Prostate gland (tissue), 2 donors: Measurements from ENCODE around the gene ATP5F1D. TPM values are rescaled to one million over a fixed set of nuclear protein-coding genes. Genes with fewer than 3 reads are reported as not detected.

Experiments used
- DNase-seq: peaks from one replicate; pipeline ENCODE4 v3.0.0-alpha.2; 2019; ENCODE audit warnings: low spot score
- H3K27ac ChIP-seq, 2 donors: fragments of 200-600 bp; sonication (generic); 2 replicates each; pipeline ENCODE4 v1.5.1; 2017 to 2019
- H3K27me3 ChIP-seq: fragments of 200-600 bp; sonication (generic); replicated peaks from 2 replicates; pipeline ENCODE4 v1.5.1; 2019; ENCODE audit not compliant: insufficient read depth
- H3K36me3 ChIP-seq, 2 donors: fragments of 200-600 bp; sonication (generic); 1 replicate in 1 of 2; 2 replicates in 1 of 2; pipeline versions ENCODE4 v1.5.1 to v1.8.1; 2017 to 2019
- H3K4me1 ChIP-seq: fragments of 200-600 bp; sonication (generic); replicated peaks from 2 replicates; pipeline ENCODE4 v1.5.1; 2019
- H3K4me3 ChIP-seq, 2 donors: fragments of 200-600 bp; sonication (generic); 2 replicates each; pipeline ENCODE4 v1.5.1; 2017 to 2019
- H3K9me3 ChIP-seq: fragments of 200-600 bp; sonication (generic); 2 replicates; pipeline ENCODE4 v1.5.1; 2017
- POLR2A ChIP-seq: fragments of 450-650 bp; IDR thresholded peaks from one replicate; pipeline ENCODE4 v1.6.1; 2016; ENCODE audit warnings: antibody characterized with exemption, mild to moderate bottlenecking
- POLR2AphosphoS5 ChIP-seq: sonication (generic); formaldehyde crosslinking; IDR thresholded peaks from one replicate; pipeline ENCODE4 v1.6.1; 2017; ENCODE audit warnings: antibody characterized with exemption
- WGBS: methylation state at CpG from one replicate; pipeline ENCODE4 v1.1.5; 2018; 5-methylcytosine and 5-hydroxymethylcytosine counted together
- intact Hi-C: fragments of 100-400 bp; cut with DNase I; formaldehyde crosslinking; loops from one replicate; pipeline ENCODE4 v1.14.2; 2022
- total RNA-seq, 2 donors: library from RNA; depleted of rRNA; stranded (reverse); fragments of >200 nt; gene quantifications; one replicate each; pipeline ENCODE4 v1.1.0, GENCODE V29; 2016
- TF ChIP-seq, protein P1 (sequence below), 4 experiments: fragments of 200-600 bp in 2 of 4; fragments of 450-650 bp in 2 of 4; sonication (generic) in 2 of 4; IDR thresholded peaks; 1 replicate in 3 of 4; 2 replicates in 1 of 4; pipeline ENCODE4 v1.5.1; 2016 to 2019; ENCODE audit warnings: antibody characterized with exemption in 4 of 4, mild to moderate bottlenecking in 2 of 4, moderate library complexity in 2 of 4

The ATP5F1D gene
- total RNA-seq, 2 donors from 2014 or later, result 109 to 151 TPM

- no peak for TF ChIP-seq POLR2AphosphoS5
- TF ChIP-seq, protein P1, sequence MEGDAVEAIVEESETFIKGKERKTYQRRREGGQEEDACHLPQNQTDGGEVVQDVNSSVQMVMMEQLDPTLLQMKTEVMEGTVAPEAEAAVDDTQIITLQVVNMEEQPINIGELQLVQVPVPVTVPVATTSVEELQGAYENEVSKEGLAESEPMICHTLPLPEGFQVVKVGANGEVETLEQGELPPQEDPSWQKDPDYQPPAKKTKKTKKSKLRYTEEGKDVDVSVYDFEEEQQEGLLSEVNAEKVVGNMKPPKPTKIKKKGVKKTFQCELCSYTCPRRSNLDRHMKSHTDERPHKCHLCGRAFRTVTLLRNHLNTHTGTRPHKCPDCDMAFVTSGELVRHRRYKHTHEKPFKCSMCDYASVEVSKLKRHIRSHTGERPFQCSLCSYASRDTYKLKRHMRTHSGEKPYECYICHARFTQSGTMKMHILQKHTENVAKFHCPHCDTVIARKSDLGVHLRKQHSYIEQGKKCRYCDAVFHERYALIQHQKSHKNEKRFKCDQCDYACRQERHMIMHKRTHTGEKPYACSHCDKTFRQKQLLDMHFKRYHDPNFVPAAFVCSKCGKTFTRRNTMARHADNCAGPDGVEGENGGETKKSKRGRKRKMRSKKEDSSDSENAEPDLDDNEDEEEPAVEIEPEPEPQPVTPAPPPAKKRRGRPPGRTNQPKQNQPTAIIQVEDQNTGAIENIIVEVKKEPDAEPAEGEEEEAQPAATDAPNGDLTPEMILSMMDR (IDR thresholded peaks at IDR 0.05), result peak; percentile 88 to 99 (median 94)
- TF ChIP-seq POLR2A, result peak; percentile 37
- no peaks in the 10 kb centered on the region for H3K36me3 ChIP-seq
- H3K27ac ChIP-seq, result peak overlapping the region; percentile 85 to 89
- no peaks in the 10 kb centered on the region for H3K27me3 ChIP-seq
- intact Hi-C loops, result loop anchor here (10.0 kb wide), 1 partner anchor 205 kb away; no protein-coding TSS in a partner anchor
- peaks cover 27% of the 10 kb centered on the region for H3K4me1 ChIP-seq
- no peaks in the 10 kb centered on the region for H3K9me3 ChIP-seq
- peak; percentile 76 for DNase-seq
- H3K4me3 ChIP-seq, result peak overlapping the region; percentile 24
- WGBS, result 11% methylated on average over 68 of the region's 84 CpGs
These were observed 1.5 kb upstream of the ATP5F1D start for GRCh38 chr19:1239796-1240737.

GRCh38 chr19:1240925-1241324 is 626 bp upstream of the ATP5F1D start:
- peak overlapping the region; percentile 89 to 90 for H3K27ac ChIP-seq
- no peak for DNase-seq
- H3K4me3 ChIP-seq, result peak overlapping the region in 1 of 2 donors; percentile 83
- intact Hi-C loops, result loop anchor here (10.0 kb wide), 1 partner anchor 206 kb away; no protein-coding TSS in a partner anchor
- 67% methylated on average over 15 of the region's 15 CpGs for WGBS
- H3K27me3 ChIP-seq, result no peaks in the 10 kb centered on the region
- peaks cover 36% of the 10 kb centered on the region for H3K4me1 ChIP-seq
- no peaks in the 10 kb centered on the region for H3K9me3 ChIP-seq
- TF ChIP-seq, protein P1 (IDR thresholded peaks at IDR 0.05), result no peak
- TF ChIP-seq POLR2A (no peak), POLR2AphosphoS5 (no peak)
- H3K36me3 ChIP-seq, result no peaks in the 10 kb centered on the region

DNA sequence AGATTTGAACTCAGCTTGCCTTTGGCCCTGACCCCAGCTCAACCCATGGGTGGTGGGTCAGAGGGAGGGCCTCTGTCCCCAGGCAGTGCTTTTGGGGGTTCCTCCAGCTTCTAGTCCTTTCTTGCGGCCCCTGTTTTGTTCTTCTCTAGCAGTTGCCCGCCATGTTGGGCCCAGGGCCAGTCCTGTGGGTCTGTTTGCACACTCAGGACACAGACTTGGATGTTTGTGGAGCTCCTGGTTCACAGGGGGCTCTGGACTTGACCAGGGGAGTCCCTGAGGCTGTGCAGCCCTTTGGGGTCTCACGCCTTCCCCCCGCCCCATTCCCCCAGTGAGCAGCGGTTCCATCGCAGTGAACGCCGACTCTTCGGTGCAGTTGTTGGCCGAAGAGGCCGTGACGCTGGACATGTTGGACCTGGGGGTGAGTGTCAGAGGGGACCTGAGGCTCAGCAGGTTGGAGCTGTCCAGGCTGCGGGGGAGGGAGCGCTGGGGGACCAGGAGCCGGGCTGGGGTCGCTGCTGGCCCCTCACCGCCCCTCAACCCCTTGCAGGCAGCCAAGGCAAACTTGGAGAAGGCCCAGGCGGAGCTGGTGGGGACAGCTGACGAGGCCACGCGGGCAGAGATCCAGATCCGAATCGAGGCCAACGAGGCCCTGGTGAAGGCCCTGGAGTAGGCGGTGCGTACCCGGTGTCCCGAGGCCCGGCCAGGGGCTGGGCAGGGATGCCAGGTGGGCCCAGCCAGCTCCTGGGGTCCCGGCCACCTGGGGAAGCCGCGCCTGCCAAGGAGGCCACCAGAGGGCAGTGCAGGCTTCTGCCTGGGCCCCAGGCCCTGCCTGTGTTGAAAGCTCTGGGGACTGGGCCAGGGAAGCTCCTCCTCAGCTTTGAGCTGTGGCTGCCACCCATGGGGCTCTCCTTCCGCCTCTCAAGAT is 2.5 kb downstream of the ATP5F1D start:
- Histone ChIP-seq H3K4me1 (peaks cover 42% of the 10 kb centered on the region), H3K4me3 (peak overlapping the region in 1 of 2 donors; percentile 4), H3K9me3 (no peaks in the 10 kb centered on the region), H3K36me3 (no peaks in the 10 kb centered on the region), H3K27ac (peak overlapping the region; percentile 91 to 100), H3K27me3 (no peaks in the 10 kb centered on the region)
- no peak for TF ChIP-seq POLR2A
- TF ChIP-seq, protein P1 (IDR thresholded peaks at IDR 0.05), result peak; percentile 94 to 99 (median 98)
- TF ChIP-seq POLR2AphosphoS5, result peak; percentile 79
- DNase-seq, result peak; percentile 87
- WGBS, result 30% methylated on average over 31 of the region's 33 CpGs
- intact Hi-C loops, result loop anchor here (1.0 to 10.0 kb wide), 2 partner anchors 22 to 209 kb away; no protein-coding TSS in a partner anchor

DNA sequence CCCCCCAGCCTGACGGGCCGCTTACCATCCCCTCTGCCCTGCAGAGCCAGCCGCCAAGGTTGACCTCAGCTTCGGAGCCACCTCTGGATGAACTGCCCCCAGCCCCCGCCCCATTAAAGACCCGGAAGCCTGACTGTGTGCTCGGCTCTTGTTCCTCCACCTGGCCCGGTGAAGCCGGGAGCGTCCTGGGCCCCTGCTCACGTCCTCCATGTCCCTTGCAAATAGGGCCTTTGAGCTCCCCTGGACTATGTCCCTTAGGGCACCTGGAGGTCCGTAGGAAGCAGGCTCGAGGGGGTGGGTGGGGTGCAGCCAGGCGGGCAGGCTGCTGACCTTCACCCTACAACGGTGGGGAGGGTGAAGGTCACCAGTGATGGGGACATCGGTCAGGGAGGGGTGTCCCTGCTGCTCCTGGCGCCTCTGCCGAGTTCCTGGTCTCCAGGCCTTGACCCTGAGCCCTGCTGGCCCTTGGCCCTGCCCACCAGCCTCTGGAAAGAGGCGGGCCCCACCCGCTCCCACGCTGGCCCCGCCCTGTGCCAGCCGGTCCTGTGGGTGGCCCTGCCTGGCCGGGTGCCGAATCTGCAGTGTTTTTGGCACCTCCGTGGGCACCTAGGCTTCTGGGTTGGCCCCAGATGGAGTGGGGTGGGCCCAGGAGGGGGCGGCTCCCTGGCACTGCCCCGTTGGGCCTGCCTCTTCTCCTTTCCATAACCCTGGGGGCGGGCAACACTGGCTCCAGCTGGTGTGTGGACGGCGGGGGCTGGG is 3.3 kb downstream of the ATP5F1D start:
- 11% methylated on average over 21 of the region's 31 CpGs for WGBS
- DNase-seq, result peak; percentile 56

More for the DNA sequence above, 3.3 kb downstream of the ATP5F1D start:
- peaks cover 42% of the 10 kb centered on the region for H3K4me1 ChIP-seq
- H3K4me3 ChIP-seq, result peak overlapping the region in 1 of 2 donors; percentile 4
- intact Hi-C loops, result loop anchor here (1.0 to 10.0 kb wide), 2 partner anchors 21 to 210 kb away; no protein-coding TSS in a partner anchor
- no peaks in the 10 kb centered on the region for H3K27me3 ChIP-seq
- H3K36me3 ChIP-seq, result no peaks in the 10 kb centered on the region
- no peaks in the 10 kb centered on the region for H3K9me3 ChIP-seq
- TF ChIP-seq POLR2A (peak; percentile 24), POLR2AphosphoS5 (peak; percentile 12)
- TF ChIP-seq, protein P1 (IDR thresholded peaks at IDR 0.05), result no peak
- H3K27ac ChIP-seq, result peak overlapping the region; percentile 91 to 100
